ENCODE results near the gene BID.
"Not testable (repeated sequence)": the region's sequence is repeated elsewhere in the genome, so short reads cannot be mapped to it uniquely, and the experiment has no call there.

BID gene

GRCh38 chr22:17705951-17706900 is 68.0 kb downstream of the BID start:
- FAIRE-seq (peak; percentile 97), DNase-seq (ENCODE audit: insufficient read length, low spot score) (peak; percentile 36)

- DNase-seq (ENCODE audit: insufficient read length, low spot score) (no peak), FAIRE-seq (no peak)
These were observed 68.7 kb downstream of the BID start for GRCh38 chr22:17705546-17705945.

GRCh38 chr22:17703811-17704210 is 70.5 kb downstream of the BID start:
- FAIRE-seq = no peak
- no peak for DNase-seq (ENCODE audit: insufficient read length, low spot score)

GRCh38 chr22:17700778-17701177 is 73.5 kb downstream of the BID start:
- DNase-seq (ENCODE audit: insufficient read length, low spot score) = no peak
- no peak for FAIRE-seq

- FAIRE-seq (no peak), DNase-seq (ENCODE audit: insufficient read length, low spot score) (no peak)
These were observed 74.5 kb downstream of the BID start for GRCh38 chr22:17699696-17700340.

GRCh38 chr22:17698948-17699347 is 75.3 kb downstream of the BID start:
- no peak for FAIRE-seq
- DNase-seq (ENCODE audit: insufficient read length, low spot score) = no peak

- not testable (repeated sequence) for FAIRE-seq; DNase-seq (ENCODE audit: insufficient read length, low spot score)
These were observed 76.0 kb downstream of the BID start for GRCh38 chr22:17698276-17698675.

GRCh38 chr22:17697196-17697595 is 77.1 kb downstream of the BID start:
- FAIRE-seq; DNase-seq (ENCODE audit: insufficient read length, low spot score): not testable (repeated sequence)

GRCh38 chr22:17695986-17696385 is 78.3 kb downstream of the BID start:
- FAIRE-seq (no peak), DNase-seq (ENCODE audit: insufficient read length, low spot score) (no peak)

- FAIRE-seq (no peak), DNase-seq (ENCODE audit: insufficient read length, low spot score) (no peak)
These were observed 79.5 kb downstream of the BID start for GRCh38 chr22:17694752-17695151.

- DNase-seq (ENCODE audit: insufficient read length, low spot score) (no peak), FAIRE-seq (no peak)
These were observed 80.1 kb downstream of the BID start for GRCh38 chr22:17694193-17694592.

- FAIRE-seq = no peak
These were observed 81.4 kb downstream of the BID start for GRCh38 chr22:17692841-17693240.

GRCh38 chr22:17684245-17684644 is 90.0 kb downstream of the BID start:
- no peak for FAIRE-seq
- no peak for DNase-seq (ENCODE audit: insufficient read length, low spot score)

More at GRCh38 chr22:17692841-17693240, 81.4 kb downstream of the BID start:
- no peak for DNase-seq (ENCODE audit: insufficient read length, low spot score)

Data from GM19239 (cell line).